GM21529 (cell line): ENCODE data around the gene SMARCA2.
"Not testable (repeated sequence)": the region's sequence is repeated elsewhere in the genome, so short reads cannot be mapped to it uniquely, and the experiment has no call there.

Source experiments
- ATAC-seq: cut with Tn5 transposase; IDR thresholded peaks from one replicate; pipeline ENCODE4 v1.9.1; 2021; ENCODE audit not compliant: unreplicated experiment

The SMARCA2 gene

DNA sequence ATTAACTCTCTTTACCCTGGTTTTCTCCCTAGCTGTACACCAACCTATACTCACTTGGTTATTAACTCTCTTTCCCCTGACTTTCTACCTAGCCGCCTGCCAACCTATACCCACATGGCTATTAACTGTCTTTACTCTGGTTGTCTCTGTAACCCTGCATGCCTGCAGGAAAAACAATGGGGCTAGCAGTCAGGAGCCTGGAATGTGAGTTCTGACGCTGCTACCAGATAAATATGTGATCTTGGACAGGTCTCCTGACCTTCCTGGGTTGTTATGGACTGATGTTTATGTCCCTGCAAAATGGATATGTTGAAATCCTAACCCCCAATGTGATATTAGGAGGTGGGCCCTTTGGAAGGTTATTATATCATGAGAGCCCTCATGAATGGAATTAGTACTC lies 119.2 kb downstream of the SMARCA2 start:
- ATAC-seq = no peak

GRCh38 chr9:2138646-2139045 lies 123.5 kb downstream of the SMARCA2 start:
- ATAC-seq = no peak

- ATAC-seq = no peak
These were observed 125.6 kb downstream of the SMARCA2 start for GRCh38 chr9:2140600-2141223.

GRCh38 chr9:2142212-2142611 lies 127.1 kb downstream of the SMARCA2 start:
- ATAC-seq = no peak

GRCh38 chr9:2144619-2145018 lies 129.5 kb downstream of the SMARCA2 start:
- no peak for ATAC-seq

GRCh38 chr9:2145746-2146145 lies 130.6 kb downstream of the SMARCA2 start:
- no peak for ATAC-seq

DNA sequence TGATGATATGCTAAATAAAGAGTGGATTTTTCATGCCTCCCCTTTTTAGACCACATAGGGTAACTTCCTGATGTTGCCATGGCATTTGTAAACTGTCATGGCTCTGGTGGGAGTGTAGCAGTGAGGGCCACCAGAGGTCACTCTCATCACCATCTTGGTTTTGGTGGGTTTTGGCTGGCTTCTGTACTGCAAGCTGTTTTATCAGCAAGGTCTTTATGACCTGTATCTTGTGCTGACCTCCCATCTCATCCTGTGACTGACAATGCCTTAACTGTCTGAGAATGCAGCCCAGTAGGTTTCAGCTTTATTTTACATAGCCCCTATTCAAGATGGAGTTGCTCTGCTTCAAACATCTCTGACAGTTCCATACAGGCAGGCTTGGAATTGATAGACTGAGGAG lies 131.6 kb downstream of the SMARCA2 start:
- not testable (repeated sequence) for ATAC-seq

DNA sequence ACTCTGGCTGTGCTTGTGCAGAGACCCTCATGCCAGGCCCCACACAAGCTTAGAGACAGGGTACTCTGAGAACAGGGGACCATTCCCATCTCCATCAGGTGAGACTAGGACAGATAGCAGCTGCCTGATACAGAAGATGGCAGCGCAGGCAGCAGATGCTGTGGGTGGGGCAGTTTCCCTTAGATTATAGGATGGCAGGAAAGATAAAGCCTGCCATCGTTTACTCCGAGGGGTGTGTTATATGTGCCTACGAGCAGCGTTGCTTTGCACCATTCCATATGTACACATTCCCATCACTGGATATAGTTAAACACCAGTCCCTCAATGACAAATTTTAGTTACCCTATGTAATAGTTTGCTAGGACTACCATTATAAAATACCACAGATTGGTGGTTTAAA lies 135.2 kb downstream of the SMARCA2 start:
- no peak for ATAC-seq

DNA sequence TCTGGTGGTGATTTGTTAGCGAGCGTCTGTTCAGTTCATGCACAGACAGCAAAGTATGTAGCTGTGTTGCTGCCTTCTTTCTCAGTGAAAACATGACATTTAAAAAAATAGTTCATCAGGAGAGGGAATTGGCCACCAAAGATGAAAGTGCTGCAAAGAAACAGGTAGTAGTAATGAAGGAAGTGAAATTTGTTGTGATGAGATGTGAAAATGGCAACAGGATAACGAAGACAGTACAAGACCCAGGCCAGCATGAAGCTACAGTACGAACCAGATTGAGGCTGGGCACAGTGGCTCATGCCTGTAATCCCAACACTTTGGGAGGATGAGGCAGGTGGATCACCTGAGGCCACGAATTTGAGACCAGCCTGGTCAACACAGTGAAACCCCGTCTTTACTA lies 136.0 kb downstream of the SMARCA2 start:
- ATAC-seq = no peak

DNA sequence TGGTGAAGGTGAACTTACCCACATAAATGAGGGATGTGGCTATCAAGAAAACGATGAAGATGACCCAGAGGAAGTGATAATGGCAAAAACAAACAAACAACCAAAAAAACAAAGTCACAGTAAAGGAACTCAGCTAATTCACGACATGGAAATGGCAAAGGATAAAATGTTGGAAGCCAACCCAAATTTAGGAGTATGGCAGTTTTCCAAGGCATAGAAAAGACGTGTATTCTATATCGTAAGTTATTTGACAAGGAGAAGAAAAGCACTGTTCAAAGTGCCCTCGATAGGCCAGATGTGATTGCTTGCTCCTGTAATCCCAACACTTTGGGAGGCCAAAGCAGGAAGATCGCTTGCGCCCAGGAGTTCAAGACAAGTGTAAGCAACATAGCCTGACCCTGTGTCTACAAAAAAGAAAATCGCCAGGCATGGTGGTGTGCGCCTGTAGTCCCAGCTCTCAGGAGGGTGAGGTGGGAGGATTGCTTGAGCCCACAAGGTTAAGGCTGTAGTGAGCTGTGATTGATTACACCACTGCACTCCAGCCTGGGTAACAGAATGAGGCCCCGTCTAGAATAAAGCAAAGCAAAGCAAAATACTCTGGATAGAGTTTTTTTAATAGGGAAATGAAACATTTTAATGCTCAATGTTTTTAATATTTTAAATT lies 138.0 kb downstream of the SMARCA2 start:
- no peak for ATAC-seq

DNA sequence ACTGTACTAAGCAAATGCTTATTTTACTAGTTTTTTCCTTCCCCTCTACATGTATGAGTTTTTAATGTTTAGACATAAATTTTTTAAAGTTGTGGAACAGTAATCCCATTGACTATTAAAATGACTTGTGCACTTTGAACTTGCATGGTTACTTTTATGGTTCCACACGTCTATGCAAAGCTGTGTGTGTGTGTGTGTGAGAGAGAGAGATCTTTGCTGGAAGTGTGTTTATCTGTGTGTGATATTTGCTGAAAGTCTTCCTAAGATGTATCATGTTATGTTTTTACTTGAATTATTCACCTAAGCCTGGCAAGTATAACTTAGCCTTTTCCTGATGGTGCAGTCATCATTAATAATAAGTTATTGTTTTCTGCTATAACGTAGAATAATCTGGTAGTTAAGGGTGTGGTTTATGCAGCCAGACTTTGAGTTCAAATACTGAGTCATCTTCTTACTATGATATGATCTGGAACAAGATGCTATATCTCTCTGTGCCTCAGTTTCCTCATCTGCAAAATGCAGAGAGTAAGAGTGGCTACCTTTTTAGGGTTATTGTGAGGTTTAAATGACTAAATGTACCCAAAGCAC lies 138.6 kb downstream of the SMARCA2 start:
- no peak for ATAC-seq

- ATAC-seq = no peak
These were observed 139.6 kb downstream of the SMARCA2 start for GRCh38 chr9:2154731-2155130.

GRCh38 chr9:2155966-2156365 lies 140.8 kb downstream of the SMARCA2 start:
- ATAC-seq = no peak

DNA sequence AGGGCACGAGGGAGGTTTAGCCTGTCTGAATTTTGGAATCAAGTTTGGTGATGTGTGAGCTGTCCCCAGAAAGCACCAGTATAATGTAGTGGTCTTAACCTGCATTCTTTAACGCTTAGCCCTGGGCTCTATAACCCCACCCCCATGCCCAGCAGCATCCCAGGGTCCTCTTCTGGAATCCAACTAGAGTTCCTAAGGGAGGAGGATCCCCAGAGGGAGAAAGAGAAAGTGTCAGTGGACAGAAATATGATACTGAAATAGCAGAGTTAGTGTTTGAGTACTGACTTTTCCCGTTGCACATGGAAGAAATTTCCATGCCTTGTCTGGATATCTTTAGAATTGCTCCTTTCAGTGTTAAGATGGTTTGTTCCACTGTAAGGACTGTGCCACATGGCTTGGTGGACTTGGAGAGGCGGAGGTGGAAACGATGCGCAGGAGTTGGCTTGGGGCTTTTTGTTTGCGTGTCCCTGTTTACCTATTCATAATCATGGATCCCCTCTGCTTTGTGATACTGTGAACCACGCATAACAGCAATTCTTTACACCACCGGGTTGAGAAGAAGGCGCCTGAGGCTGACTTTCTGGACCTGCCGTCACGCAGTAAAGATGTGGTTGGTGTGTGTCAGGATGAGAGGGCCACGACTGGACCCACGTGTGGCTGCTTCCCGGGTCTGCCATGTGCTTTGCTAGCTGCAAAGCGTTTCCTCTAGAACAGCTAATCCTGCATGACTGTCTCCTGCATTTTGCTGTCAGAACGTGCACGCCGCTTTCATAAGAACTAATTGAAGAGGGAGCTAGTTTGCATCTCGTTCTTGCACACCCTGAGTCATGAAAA lies 142.3 kb downstream of the SMARCA2 start:
- peak; percentile 40 for ATAC-seq

- peak; percentile 56 for ATAC-seq
These were observed 143.0 kb downstream of the SMARCA2 start for GRCh38 chr9:2158111-2158610.

GRCh38 chr9:2158766-2159430 lies 143.8 kb downstream of the SMARCA2 start:
- no peak for ATAC-seq

- ATAC-seq = no peak
These were observed 144.6 kb downstream of the SMARCA2 start for GRCh38 chr9:2159521-2160454.

DNA sequence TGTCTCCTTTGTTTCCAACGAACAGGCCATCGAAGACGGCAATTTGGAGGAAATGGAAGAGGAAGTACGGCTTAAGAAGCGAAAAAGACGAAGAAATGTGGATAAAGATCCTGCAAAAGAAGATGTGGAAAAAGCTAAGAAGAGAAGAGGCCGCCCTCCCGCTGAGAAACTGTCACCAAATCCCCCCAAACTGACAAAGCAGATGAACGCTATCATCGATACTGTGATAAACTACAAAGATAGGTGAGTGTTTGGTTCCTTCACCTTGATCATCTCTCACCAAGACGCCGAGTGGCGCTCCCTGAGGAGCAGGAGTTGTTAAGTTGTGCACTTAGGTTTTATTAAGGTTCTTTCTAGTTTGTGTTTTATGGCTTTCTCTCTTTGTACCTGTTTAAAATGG lies 146.5 kb downstream of the SMARCA2 start:
- ATAC-seq = no peak

GRCh38 chr9:2163231-2163885 lies 148.2 kb downstream of the SMARCA2 start:
- ATAC-seq = no peak
